ENCODE data around the gene GPR156.

GRCh38 chr3:120193554-120193953 lies 91.5 kb downstream of the GPR156 start:
- TF ChIP-seq CTCF (IDR thresholded peaks at IDR 0.05) (no peak), EP300 (IDR thresholded peaks at IDR 0.05) (no peak)

Measured in upper lobe of left lung (tissue), 4 donors.